Effector CD8-positive, alpha-beta T cell (primary cell): ENCODE results near the gene SRGAP1.

Experiments
- DNase-seq: peaks from one replicate; lab custom pipeline; 2025; lab: John Stamatoyannopoulos, UW

Gene SRGAP1

GRCh38 chr12:63907561-63907960 is 63.1 kb downstream of the SRGAP1 start:
- DNase-seq: no peak

GRCh38 chr12:63909746-63910145 is 65.2 kb downstream of the SRGAP1 start:
- no peak for DNase-seq

GRCh38 chr12:63911341-63911740 is 66.8 kb downstream of the SRGAP1 start:
- no peak for DNase-seq

- DNase-seq: no peak
Observed at GRCh38 chr12:63912651-63913050, 68.2 kb downstream of the SRGAP1 start.

GRCh38 chr12:63913929-63914328 is 69.4 kb downstream of the SRGAP1 start:
- no peak for DNase-seq

GRCh38 chr12:63915105-63915800 is 70.8 kb downstream of the SRGAP1 start:
- DNase-seq: no peak

GRCh38 chr12:63916561-63917476 is 72.3 kb downstream of the SRGAP1 start:
- DNase-seq: no peak

GRCh38 chr12:63917477-63917862 is 73.0 kb downstream of the SRGAP1 start:
- no peak for DNase-seq

GRCh38 chr12:63917864-63918799 is 73.6 kb downstream of the SRGAP1 start:
- no peak for DNase-seq

- no peak for DNase-seq
Observed at GRCh38 chr12:63918800-63919300, 74.3 kb downstream of the SRGAP1 start.

- no peak for DNase-seq
Observed at GRCh38 chr12:63919756-63920155, 75.3 kb downstream of the SRGAP1 start.

GRCh38 chr12:63921157-63921556 is 76.7 kb downstream of the SRGAP1 start:
- DNase-seq: no peak

GRCh38 chr12:63922474-63922873 is 78.0 kb downstream of the SRGAP1 start:
- DNase-seq: no peak

GRCh38 chr12:63924781-63925180 is 80.3 kb downstream of the SRGAP1 start:
- DNase-seq: no peak

- no peak for DNase-seq
Observed at GRCh38 chr12:63927511-63927910, 83.0 kb downstream of the SRGAP1 start.

- no peak for DNase-seq
Observed at GRCh38 chr12:63928305-63928704, 83.8 kb downstream of the SRGAP1 start.

GRCh38 chr12:63929426-63929825 is 84.9 kb downstream of the SRGAP1 start:
- no peak for DNase-seq

- no peak for DNase-seq
Observed at GRCh38 chr12:63930971-63931370, 86.5 kb downstream of the SRGAP1 start.

- no peak for DNase-seq
Observed at GRCh38 chr12:63931703-63932102, 87.2 kb downstream of the SRGAP1 start.

- DNase-seq: no peak
Observed at GRCh38 chr12:63934936-63935335, 90.4 kb downstream of the SRGAP1 start.

GRCh38 chr12:63935361-63935760 is 90.9 kb downstream of the SRGAP1 start:
- no peak for DNase-seq
